Mesendoderm (in vitro differentiated cells): ENCODE data around the gene POR.

Experiments used
- DNase-seq: peaks from one replicate; pipeline ENCODE4 v3.0.0; 2013
- H2AK5ac ChIP-seq: 2 replicates; pipeline ENCODE4 v1.6.1; 2013; ENCODE audit warnings: low read length, inconsistent platforms
- H2BK120ac ChIP-seq: 2 replicates; pipeline ENCODE4 v1.6.1; 2013; ENCODE audit warnings: low read depth, mild to moderate bottlenecking, low read length, moderate library complexity, mixed read lengths
- H2BK15ac ChIP-seq: replicated peaks from 2 replicates; pipeline ENCODE4 v1.6.1; 2013; ENCODE audit warnings: low read depth, mild to moderate bottlenecking, moderate library complexity
- H2BK5ac ChIP-seq: 2 replicates; pipeline ENCODE4 v1.6.1; 2013; ENCODE audit warnings: low read length, inconsistent platforms
- H3K18ac ChIP-seq: 2 replicates; pipeline ENCODE4 v1.6.1; 2013; ENCODE audit warnings: mild to moderate bottlenecking, low read length, mixed read lengths
- H3K23ac ChIP-seq: one replicate; pipeline ENCODE4 v1.6.1; 2013; ENCODE audit warnings: low read length
- H3K27ac ChIP-seq: 2 replicates; pipeline ENCODE4 v1.5.1; 2013; ENCODE audit warnings: low read depth, mild to moderate bottlenecking, inconsistent platforms, low read length, moderate library complexity
- H3K27me3 ChIP-seq: 2 replicates; pipeline ENCODE4 v1.6.1; 2013; ENCODE audit warnings: low read length, control low read depth, mild to moderate bottlenecking, inconsistent platforms; ENCODE audit not compliant: insufficient read depth, poor library complexity
- H3K36me3 ChIP-seq: 2 replicates; pipeline ENCODE4 v1.6.1; 2013; ENCODE audit warnings: low read length, inconsistent platforms; ENCODE audit not compliant: control insufficient read depth, insufficient read depth
- H3K4ac ChIP-seq: one replicate; pipeline ENCODE4 v1.6.1; 2013; ENCODE audit warnings: low read depth, mild to moderate bottlenecking, low read length, moderate library complexity
- H3K4me1 ChIP-seq: 2 replicates; pipeline ENCODE4 v1.6.1; 2013; ENCODE audit warnings: low read depth, low read length, inconsistent platforms; ENCODE audit not compliant: control insufficient read depth
- H3K4me2 ChIP-seq: 2 replicates; pipeline ENCODE4 v1.6.1; 2013; ENCODE audit warnings: low read length
- H3K4me3 ChIP-seq: 2 replicates; pipeline ENCODE4 v1.5.1; 2013; ENCODE audit warnings: mild to moderate bottlenecking, low read length
- H3K56ac ChIP-seq: one replicate; pipeline ENCODE4 v1.6.1; 2013; ENCODE audit warnings: low read length
- H3K79me1 ChIP-seq: 2 replicates; pipeline ENCODE4 v1.6.1; 2013; ENCODE audit warnings: low read length, inconsistent platforms
- H3K79me2 ChIP-seq: 2 replicates; pipeline ENCODE4 v1.6.1; 2013; ENCODE audit warnings: mild to moderate bottlenecking, low read length; ENCODE audit not compliant: control insufficient read depth, insufficient read depth
- H3K9ac ChIP-seq: 2 replicates; pipeline ENCODE4 v1.6.1; 2013; ENCODE audit warnings: low read length, inconsistent platforms
- H4K5ac ChIP-seq: one replicate; pipeline ENCODE4 v1.6.1; 2013; ENCODE audit warnings: low read length
- H4K8ac ChIP-seq: one replicate; pipeline ENCODE4 v1.6.1; 2013; ENCODE audit warnings: low read depth, mild to moderate bottlenecking, control low read depth, low read length, moderate library complexity
- WGBS: extraction: QIAGEN DNeasy Blood & Tissue Kit; methylation state at CpG from one replicate; pipeline ENCODE4 v1.1.7; 2013; ENCODE audit warnings: low lambda C conversion rate, missing lambda C conversion rate; ENCODE audit not compliant: insufficient coverage; ENCODE audit errors: extremely low coverage; 5-methylcytosine and 5-hydroxymethylcytosine counted together

Gene POR

DNA sequence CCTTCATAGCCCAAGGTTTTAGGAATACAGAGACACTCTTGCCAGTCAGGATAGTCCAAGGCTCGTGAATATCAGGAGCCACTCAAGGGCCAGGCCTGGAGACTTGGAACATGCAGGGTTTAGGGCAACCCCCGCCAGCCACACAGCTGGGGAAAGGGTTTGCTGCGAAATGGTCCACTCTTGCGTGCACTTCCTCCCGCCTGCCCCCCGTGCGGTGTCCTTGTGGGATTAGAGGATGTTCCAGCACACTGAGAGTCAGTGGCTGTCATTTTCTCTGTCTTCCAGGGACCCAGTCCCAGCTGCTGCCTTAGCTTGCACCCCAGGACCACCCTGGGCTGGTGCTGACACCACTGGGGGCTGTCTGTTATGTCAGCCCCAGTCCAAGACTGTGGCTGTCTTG lies 38.5 kb downstream of the POR start:
- Histone ChIP-seq H3K9ac (no peak overlapping the region), H3K79me2 (no peaks in the 10 kb centered on the region), H3K27ac (no peak overlapping the region), H3K4me1 (peaks cover 4% of the 10 kb centered on the region), H4K5ac (no peak overlapping the region), H2AK5ac (no peak overlapping the region), H3K27me3 (no peaks in the 10 kb centered on the region), H3K4me2 (no peak overlapping the region), H2BK120ac (no peak overlapping the region), H2BK5ac (no peak overlapping the region), H3K79me1 (peaks cover 3% of the 10 kb centered on the region), H2BK15ac (no peak overlapping the region), H3K18ac (no peak overlapping the region), H3K4me3 (no peak overlapping the region), H3K56ac (no peak overlapping the region), H3K36me3 (peaks cover 7% of the 10 kb centered on the region), H3K23ac (no peak overlapping the region), H4K8ac (no peak overlapping the region), H3K4ac (no peak overlapping the region)
- DNase-seq, result no peak
- WGBS, result no CpG with 5 or more reads among the region's 7 CpGs

DNA sequence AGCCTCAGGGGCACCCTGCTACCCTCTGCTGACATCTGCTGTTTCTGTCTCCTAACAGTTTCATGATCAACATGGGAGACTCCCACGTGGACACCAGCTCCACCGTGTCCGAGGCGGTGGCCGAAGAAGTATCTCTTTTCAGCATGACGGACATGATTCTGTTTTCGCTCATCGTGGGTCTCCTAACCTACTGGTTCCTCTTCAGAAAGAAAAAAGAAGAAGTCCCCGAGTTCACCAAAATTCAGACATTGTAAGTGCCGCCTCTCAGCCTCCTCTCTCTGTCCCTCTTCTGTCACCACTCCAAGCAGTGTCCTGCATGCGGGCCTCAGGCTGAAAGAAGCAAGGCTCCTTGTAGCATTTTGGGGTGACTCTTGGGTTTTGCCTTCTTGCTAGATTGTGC lies 39.0 kb downstream of the POR start:
- Histone ChIP-seq H3K27me3 (no peaks in the 10 kb centered on the region), H3K4me2 (no peak overlapping the region), H3K9ac (no peak overlapping the region), H3K4ac (no peak overlapping the region), H3K23ac (no peak overlapping the region), H3K56ac (no peak overlapping the region), H3K18ac (no peak overlapping the region), H2BK5ac (no peak overlapping the region), H3K27ac (no peak overlapping the region), H3K36me3 (peaks cover 7% of the 10 kb centered on the region), H2AK5ac (no peak overlapping the region), H2BK15ac (no peak overlapping the region), H4K8ac (no peak overlapping the region), H3K79me1 (peaks cover 3% of the 10 kb centered on the region), H3K79me2 (no peaks in the 10 kb centered on the region), H3K4me3 (no peak overlapping the region), H4K5ac (no peak overlapping the region), H3K4me1 (peaks cover 4% of the 10 kb centered on the region), H2BK120ac (no peak overlapping the region)
- WGBS, result no CpG with 5 or more reads among the region's 11 CpGs
- DNase-seq, result no peak

DNA sequence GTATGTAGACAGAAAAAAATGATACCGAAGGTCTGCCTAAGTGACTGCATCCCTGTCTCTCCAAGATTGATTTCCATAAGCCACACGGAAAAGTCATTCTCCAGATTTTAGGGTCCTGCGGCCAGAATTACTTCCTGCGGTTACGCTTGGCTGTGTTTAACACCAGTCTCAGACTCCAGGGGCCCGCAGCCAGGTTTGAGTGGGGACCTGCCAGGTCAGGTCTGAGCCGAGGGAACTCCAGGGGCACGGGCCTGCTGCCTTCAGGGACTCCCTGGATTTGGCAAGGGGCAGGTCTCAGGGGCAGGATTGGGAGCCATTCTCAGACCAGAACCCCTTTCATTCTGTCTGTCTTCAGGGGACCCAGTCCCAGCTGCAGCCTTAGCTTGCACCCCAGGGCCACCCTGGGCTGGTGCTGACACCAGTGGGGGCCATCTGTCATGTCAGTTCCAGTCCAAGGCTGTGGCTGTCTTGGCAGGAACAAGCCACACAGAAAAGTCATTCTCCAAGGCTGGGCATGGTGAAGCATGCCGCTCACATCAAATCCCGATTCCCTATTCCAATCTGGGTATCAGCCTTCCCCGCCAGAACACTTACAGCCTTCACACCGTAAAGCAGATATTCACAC lies 40.5 kb downstream of the POR start:
- WGBS, result 100% methylated on average over 1 of the region's 12 CpGs
- H3K79me2 ChIP-seq, result no peaks in the 10 kb centered on the region
- peaks cover 7% of the 10 kb centered on the region for H3K36me3 ChIP-seq
- H3K23ac ChIP-seq, result no peak overlapping the region
- no peaks in the 10 kb centered on the region for H3K79me1 ChIP-seq
- H3K4me2 ChIP-seq, result no peak overlapping the region
- H3K27ac ChIP-seq, result no peak overlapping the region
- H3K4ac ChIP-seq, result no peak overlapping the region
- H3K4me1 ChIP-seq, result peaks cover 4% of the 10 kb centered on the region
- H3K56ac ChIP-seq, result no peak overlapping the region
- no peak overlapping the region for H3K18ac ChIP-seq
- no peak for DNase-seq
- no peak overlapping the region for H3K4me3 ChIP-seq
- H3K27me3 ChIP-seq, result no peaks in the 10 kb centered on the region
- H2AK5ac ChIP-seq, result no peak overlapping the region
- no peak overlapping the region for H3K9ac ChIP-seq
- H2BK5ac ChIP-seq, result no peak overlapping the region
- H2BK120ac ChIP-seq, result no peak overlapping the region
- no peak overlapping the region for H4K8ac ChIP-seq
- no peak overlapping the region for H2BK15ac ChIP-seq
- H4K5ac ChIP-seq, result no peak overlapping the region

DNA sequence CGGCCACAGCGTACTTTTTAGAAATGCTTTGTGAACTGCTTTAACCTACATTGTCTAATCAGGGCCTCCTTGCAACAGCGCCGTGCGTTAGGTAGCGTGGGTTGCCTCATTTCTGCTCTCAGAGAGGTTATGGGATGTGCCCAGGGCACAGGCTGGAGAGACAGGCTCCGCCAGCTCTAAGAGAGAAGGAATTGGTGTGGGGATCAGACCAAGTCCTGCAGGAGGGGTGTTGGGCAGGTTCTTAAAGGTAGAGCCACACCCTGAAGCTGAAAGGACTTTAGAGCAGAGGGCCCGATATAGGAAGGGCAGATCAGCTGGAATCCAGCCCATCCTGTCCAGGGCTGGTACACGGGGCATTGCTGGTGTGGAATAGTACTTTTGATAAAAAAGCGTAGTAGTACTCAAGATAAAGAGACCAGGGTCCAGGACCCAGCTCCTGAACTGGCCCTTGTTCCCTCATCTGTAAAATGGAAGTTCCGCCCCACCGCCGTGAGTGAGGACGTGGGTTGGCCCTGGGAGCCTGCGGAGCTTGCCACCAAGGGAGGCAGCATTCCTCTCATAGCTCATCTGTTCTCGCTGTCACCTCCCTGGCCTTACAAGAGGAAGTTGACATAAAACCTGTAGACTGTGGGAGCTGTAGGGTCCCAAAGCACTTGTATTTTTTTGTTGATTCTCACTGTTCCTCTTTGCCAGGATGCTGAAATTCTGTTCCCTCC lies 42.2 kb downstream of the POR start:
- Histone ChIP-seq H3K56ac (peak overlapping the region; percentile 60), H3K79me1 (no peaks in the 10 kb centered on the region), H3K4me3 (no peak overlapping the region), H3K4me1 (peaks cover 4% of the 10 kb centered on the region), H4K8ac (no peak overlapping the region), H3K4me2 (no peak overlapping the region), H2AK5ac (no peak overlapping the region), H3K23ac (no peak overlapping the region), H3K36me3 (peaks cover 7% of the 10 kb centered on the region), H3K27me3 (no peaks in the 10 kb centered on the region), H3K4ac (no peak overlapping the region), H3K9ac (peak overlapping the region; percentile 19), H2BK120ac (no peak overlapping the region), H2BK5ac (no peak overlapping the region), H3K27ac (peak overlapping the region; percentile 52), H3K18ac (no peak overlapping the region), H2BK15ac (no peak overlapping the region), H4K5ac (no peak overlapping the region), H3K79me2 (no peaks in the 10 kb centered on the region)
- DNase-seq, result peak; percentile 94
- WGBS, result no CpG with 5 or more reads among the region's 16 CpGs

DNA sequence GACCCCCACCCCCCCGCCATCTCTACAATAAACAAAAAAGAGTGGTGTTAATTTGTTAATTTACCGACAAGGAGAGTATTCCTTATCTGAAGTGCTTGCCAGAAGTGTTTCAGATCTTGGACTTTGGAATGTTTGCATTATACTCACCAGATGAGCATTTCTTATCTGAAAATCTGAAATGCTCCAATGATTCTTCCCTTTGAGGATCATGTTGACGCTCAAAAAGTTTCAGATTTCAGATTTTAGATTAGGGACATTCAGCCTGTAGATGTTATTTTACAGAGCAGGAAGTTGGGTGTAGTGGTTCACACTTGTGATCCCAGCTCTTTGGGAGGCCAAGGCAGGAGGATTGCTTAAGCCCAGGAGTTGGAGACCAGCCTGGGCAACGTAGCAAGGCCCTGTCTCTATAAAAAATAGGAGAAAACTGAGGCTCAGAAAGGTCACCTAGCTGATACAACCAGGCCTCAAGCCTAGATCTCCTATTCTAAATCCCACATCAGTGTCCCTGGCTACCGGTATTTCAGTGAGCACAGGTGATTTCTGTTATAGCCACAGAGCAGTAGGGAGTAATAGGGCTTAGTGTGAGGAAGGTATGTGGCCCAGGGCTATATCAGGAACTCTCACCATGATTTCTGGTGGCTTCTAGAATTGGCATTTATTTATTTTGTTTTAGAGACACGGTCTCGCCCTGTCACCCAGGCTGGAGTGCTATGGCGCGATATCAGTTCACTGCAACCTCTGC lies 44.0 kb downstream of the POR start:
- Histone ChIP-seq H2AK5ac (no peak overlapping the region), H3K4ac (no peak overlapping the region), H4K8ac (no peak overlapping the region), H2BK120ac (no peak overlapping the region), H4K5ac (no peak overlapping the region), H3K36me3 (peaks cover 7% of the 10 kb centered on the region), H3K56ac (no peak overlapping the region), H2BK5ac (no peak overlapping the region), H3K27ac (no peak overlapping the region), H3K79me2 (no peaks in the 10 kb centered on the region), H3K27me3 (no peaks in the 10 kb centered on the region), H3K23ac (no peak overlapping the region), H3K18ac (no peak overlapping the region), H3K4me3 (no peak overlapping the region), H3K79me1 (no peaks in the 10 kb centered on the region), H2BK15ac (no peak overlapping the region), H3K4me1 (peaks cover 4% of the 10 kb centered on the region), H3K4me2 (no peak overlapping the region), H3K9ac (no peak overlapping the region)
- no CpG with 5 or more reads among the region's 9 CpGs for WGBS
- DNase-seq, result no peak
